Right hindlimb (tissue), 1 donor: Measurements from ENCODE around the gene ZNF440.
"Not testable (repeated sequence)": the region's sequence is repeated elsewhere in the genome, so short reads cannot be mapped to it uniquely, and the experiment has no call there.

Source experiments
- DNase-seq: peaks from one replicate; pipeline ENCODE4 v3.0.0-alpha.2; 2018

ZNF440 gene

GRCh38 chr19:11828957-11829876, 15.1 kb downstream of the ZNF440 start:
- not testable (repeated sequence) for DNase-seq

DNA sequence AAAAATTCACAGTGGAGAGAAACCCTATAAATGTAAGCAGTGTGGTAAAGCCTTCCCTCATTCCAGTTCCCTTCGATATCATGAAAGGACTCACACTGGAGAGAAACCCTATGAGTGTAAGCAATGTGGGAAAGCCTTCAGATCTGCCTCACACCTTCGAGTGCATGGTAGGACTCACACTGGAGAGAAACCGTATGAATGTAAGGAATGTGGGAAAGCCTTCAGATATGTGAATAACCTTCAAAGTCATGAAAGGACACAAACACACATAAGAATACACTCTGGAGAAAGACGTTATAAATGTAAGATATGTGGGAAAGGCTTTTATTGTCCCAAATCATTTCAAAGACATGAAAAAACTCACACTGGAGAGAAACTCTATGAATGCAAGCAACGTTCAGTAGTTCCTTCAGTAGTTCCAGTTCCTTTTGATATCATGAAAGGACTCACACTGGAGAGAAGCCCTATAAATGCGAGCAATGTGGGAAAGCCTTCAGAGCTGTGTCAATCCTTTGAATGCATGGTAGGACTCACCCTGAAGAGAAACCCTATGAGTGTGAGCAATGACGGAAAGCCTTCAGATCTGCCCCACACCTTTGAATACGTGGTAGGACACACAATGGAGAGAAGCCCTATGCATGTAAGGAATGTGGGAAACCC, 18.3 kb downstream of the ZNF440 start:
- no peak for DNase-seq

GRCh38 chr19:11833541-11833940, 19.5 kb downstream of the ZNF440 start:
- no peak for DNase-seq

GRCh38 chr19:11835626-11836066, 21.6 kb downstream of the ZNF440 start:
- not testable (repeated sequence) for DNase-seq

DNA sequence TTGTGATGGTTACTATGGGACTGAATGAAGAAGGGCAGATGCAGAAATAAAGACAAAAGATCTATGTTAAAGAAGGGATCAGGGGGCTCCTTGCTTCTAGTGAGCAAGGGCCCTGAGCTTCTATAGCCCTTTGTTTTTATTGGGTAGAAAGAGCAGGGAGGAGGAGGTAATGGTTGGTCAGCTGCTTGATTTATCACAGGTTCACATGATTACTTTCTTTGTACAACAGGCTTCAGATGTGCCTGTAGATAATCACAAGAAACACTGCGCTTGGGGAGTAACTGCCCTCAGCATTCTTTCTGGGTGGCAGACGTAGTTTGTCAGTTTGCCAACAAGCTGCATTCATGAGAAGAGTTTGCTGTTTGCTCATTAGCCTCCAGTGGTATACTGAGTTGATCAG, 29.6 kb downstream of the ZNF440 start:
- no peak for DNase-seq

DNA sequence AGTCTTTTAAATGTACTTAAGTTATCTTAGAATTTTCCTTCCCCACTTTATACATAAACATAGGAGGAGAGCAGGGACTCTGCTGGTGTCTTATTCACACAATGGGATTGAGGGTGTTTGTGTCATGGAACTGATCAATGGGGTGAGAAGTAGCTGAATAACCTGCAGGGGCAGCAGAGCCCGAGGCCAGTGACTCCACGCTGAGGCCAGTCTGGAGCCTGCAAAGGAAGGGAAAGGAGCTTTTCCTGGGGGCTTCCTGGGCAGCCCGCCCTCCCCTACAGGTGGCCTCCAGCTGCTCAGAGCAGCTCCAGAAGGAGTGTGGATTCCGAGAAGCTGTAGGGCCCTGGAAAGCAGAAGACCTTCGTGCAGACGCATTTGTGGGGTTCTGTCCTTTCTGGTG, 33.5 kb downstream of the ZNF440 start:
- DNase-seq = not testable (repeated sequence)

- no peak for DNase-seq
Observed at GRCh38 chr19:11848200-11848593, 34.1 kb downstream of the ZNF440 start.

- DNase-seq = peak; percentile 90
Observed at GRCh38 chr19:11848594-11849469, 34.8 kb downstream of the ZNF440 start, which contains the start of gene ZNF439. Gene ZNF439 (plus strand): TSS chr19:11848726. CDS start chr19:11848868, 142 bp downstream.

GRCh38 chr19:11850289-11850688, 36.2 kb downstream of the ZNF440 start:
- DNase-seq = not testable (repeated sequence)

- no peak for DNase-seq
Observed at GRCh38 chr19:11853358-11853757, 39.3 kb downstream of the ZNF440 start.

GRCh38 chr19:11856596-11857250, 42.6 kb downstream of the ZNF440 start:
- no peak for DNase-seq

- no peak for DNase-seq
Observed at GRCh38 chr19:11860721-11861120, 46.6 kb downstream of the ZNF440 start.

- DNase-seq = no peak
Observed at GRCh38 chr19:11861301-11861700, 47.2 kb downstream of the ZNF440 start.

DNA sequence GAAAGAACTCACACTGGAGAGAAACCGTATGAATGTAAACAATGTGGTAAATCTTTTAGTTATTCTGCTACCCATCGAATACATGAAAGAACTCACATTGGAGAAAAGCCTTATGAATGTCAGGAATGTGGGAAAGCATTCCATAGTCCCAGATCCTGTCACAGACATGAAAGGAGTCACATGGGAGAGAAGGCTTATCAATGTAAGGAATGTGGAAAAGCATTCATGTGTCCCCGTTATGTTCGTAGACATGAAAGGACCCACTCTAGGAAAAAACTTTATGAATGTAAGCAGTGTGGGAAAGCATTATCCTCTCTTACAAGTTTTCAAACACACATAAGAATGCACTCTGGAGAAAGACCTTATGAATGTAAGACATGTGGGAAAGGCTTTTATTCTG, 53.7 kb downstream of the ZNF440 start:
- not testable (repeated sequence) for DNase-seq

DNA sequence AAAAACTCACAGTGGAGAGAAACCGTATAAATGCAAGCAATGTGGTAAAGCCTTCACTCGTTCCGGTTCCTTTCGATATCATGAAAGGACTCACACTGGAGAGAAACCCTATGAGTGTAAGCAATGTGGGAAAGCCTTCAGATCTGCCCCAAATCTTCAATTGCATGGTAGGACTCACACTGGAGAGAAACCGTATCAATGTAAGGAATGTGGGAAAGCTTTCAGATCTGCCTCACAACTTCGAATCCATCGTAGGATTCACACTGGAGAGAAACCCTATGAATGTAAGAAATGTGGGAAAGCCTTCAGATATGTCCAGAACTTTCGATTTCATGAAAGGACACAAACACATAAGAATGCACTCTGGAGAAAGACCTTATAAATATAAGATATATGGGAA, 54.1 kb downstream of the ZNF440 start:
- no peak for DNase-seq

GRCh38 chr19:11872624-11873023, 58.6 kb downstream of the ZNF440 start:
- DNase-seq = no peak

DNA sequence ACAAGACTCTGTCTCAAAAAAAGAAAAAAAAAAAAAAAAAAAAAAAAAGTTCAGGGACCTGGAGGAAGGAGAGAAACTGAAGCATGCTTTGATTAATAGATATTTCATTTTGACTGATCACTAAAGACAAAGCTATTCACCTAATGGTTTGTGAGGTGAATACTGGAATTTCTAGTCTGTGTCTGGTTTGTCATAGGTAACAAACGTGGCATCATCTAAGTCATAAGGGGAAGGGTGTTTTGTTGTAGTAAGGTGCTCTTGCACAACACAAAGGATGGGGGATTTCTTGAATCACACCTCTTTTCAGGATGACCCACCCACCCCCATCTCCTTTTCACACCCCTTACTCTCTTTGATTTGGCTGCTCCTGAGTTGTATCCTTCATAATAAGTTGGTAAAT, 59.7 kb downstream of the ZNF440 start:
- no peak for DNase-seq

DNA sequence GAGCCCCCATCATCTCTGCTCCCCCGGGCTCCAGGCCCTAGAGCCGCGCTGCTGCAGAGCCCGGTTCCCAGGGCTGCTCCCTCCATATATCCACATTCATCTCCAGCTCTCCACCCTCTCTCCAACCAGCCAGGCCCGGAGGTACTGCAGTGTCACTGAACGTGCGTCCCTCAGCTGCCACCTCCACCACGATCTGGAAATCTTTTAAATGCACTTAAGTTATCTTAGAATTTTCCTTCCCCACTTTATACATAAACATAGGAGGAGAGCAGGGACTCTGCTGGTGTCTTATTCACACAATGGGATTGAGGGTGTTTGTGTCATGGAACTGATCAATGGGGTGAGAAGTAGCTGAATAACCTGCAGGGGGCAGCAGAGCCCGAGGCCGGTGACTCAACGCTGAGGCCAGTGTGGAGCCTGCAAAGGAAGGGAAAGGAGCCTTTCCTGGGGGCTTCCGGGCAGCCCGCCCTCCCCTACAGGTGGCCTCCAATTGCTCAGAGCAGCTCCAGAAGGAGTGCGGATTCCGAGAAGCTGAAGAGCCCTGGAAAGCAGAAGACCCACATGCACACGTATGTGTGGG, 65.7 kb downstream of the ZNF440 start:
- not testable (repeated sequence) for DNase-seq

DNA sequence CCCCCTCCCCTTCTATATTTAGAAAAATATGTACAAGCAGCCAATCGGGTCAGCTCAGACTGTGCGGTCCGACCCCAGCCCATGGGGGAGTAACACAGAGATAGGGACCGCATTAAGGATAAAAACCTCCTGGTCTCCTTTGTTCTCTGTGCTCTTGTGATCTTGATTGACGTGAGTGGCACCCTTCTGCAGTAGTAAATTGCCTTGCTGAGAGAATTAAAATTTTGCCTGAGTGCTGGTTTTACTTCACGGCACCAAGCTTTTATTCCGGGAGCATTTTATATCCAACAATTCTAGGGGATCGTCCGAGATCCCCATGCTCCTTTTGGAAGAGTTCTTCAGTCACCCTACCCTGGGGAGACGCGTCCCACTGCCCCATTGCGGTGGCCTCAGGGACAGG, 66.5 kb downstream of the ZNF440 start:
- DNase-seq = no peak

- DNase-seq = peak; percentile 50
Observed at GRCh38 chr19:11881151-11881800, 67.2 kb downstream of the ZNF440 start.

GRCh38 chr19:11882606-11883005, 68.5 kb downstream of the ZNF440 start:
- no peak for DNase-seq
